Measurements from ENCODE around the gene CLCA4. TPM values are rescaled to one million over a fixed set of nuclear protein-coding genes. Genes with fewer than 3 reads are reported as not detected.

The CLCA4 gene
- total and polyA plus RNA-seq, 2 of the 4 experiments (the other 2 are of a cell fraction): not detected

DNA sequence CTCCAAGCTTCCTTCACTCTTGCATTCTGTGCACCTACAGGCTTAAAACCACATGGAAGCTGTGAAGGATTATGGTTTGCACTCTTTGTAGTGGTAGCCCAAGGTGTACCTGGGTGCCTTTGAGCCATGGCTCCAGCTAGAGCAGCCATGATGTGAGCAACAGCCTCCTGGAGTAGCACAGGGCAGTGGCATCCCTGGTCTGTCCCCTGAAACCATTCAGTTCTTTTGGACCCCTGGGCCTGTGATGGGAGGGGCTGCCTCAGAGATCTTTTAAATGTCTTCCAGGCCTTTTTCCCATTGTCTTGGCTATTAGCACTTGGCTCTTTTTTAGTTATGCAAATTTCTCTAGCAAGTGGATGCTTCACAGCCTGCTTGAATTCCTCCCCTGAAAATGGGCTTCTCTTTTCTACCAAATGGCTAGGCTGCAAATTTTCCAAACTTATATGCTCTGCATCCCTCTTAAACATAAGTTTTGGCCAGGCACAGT is 47.4 kb downstream of the CLCA4 start:
- H3K9ac ChIP-seq (ENCODE audit: low read depth, low read length): no peak overlapping the region
- CTCF ChIA-PET: no interaction called here

More for the DNA sequence above, 47.4 kb downstream of the CLCA4 start:
- Histone ChIP-seq H2BK5ac (ENCODE audit: low read depth, low read length, poor library complexity, severe bottlenecking) (no peak overlapping the region), H2BK120ac (ENCODE audit: low read depth, low read length) (no peak overlapping the region), H2BK20ac (ENCODE audit: low read depth, low read length) (no peak overlapping the region), H3K9me1 (ENCODE audit: insufficient read depth, low read length) (no peaks in the 10 kb centered on the region), H3K79me1 (ENCODE audit: low read depth in 1 of 2, low read length in 2 of 2) (no peaks in the 10 kb centered on the region), H4K8ac (ENCODE audit: low read depth in 2 of 2, low read length in 2 of 2) (no peak overlapping the region), H3K23ac (ENCODE audit: low read depth, low read length) (no peak overlapping the region), H3K27ac (ENCODE audit: insufficient read depth, low read length) (no peak overlapping the region), H3K56ac (ENCODE audit: extremely low read depth, insufficient read depth, low read length) (no peak overlapping the region), H3K18ac (ENCODE audit: low read depth, low read length) (no peak overlapping the region), H3K4me3 (ENCODE audit: insufficient read depth, low read depth, low read length) (no peak overlapping the region), H2AK9ac (replicated peaks; ENCODE audit: low read depth, low read length, poor library complexity) (no peak overlapping the region), H4K20me1 (ENCODE audit: insufficient read depth, low read length) (no peaks in the 10 kb centered on the region), H2AFZ (replicated peaks; ENCODE audit: low read length, poor library complexity) (no peak overlapping the region), H4K5ac (ENCODE audit: low read depth, low read length) (no peak overlapping the region), H3K4ac (ENCODE audit: low read depth, low read length) (no peak overlapping the region), H3K27me3 (ENCODE audit: control insufficient read depth, insufficient read depth, low read length) (no peaks in the 10 kb centered on the region), H3K36me3 (ENCODE audit: control insufficient read depth, insufficient read depth, low read length) (no peaks in the 10 kb centered on the region), H3K9me3 (ENCODE audit: control insufficient read depth, insufficient read depth, low read length) (no peaks in the 10 kb centered on the region), H3K14ac (replicated peaks; ENCODE audit: low read depth, low read length) (no peak overlapping the region), H4K91ac (ENCODE audit: insufficient read depth, low read depth, low read length) (no peak overlapping the region), H2AK5ac (ENCODE audit: low read depth, low read length) (no peak overlapping the region), H3K4me1 (ENCODE audit: control insufficient read depth, insufficient read depth, low read length) (no peaks in the 10 kb centered on the region), H3K4me2 (ENCODE audit: low read depth, low read length) (no peak overlapping the region), H2BK15ac (ENCODE audit: low read depth, low read length) (no peak overlapping the region)
- DNase-seq: no peak
- dilution Hi-C loops (cut with HindIII; ENCODE audit: low sequenced_read_pairs, unreplicated experiment): no loop called here
- BruUV-seq (replicated peaks): no TSS peak
- no peak for ATAC-seq (ENCODE audit: low read depth)
- TF ChIP-seq FOS (IDR thresholded peaks at IDR 0.05; ENCODE audit: low read depth, low read length) (no peak), BHLHE40 (IDR thresholded peaks at IDR 0.05; ENCODE audit: low read depth, low read length) (no peak), CEBPB (IDR thresholded peaks at IDR 0.05; ENCODE audit: low read depth, low read length) (no peak), NFE2L2 (IDR thresholded peaks at IDR 0.05; ENCODE audit: low read depth, low read length) (no peak), RAD21 (IDR thresholded peaks at IDR 0.05; ENCODE audit: low read length) (no peak), CHD1 (IDR thresholded peaks at IDR 0.05; ENCODE audit: low read depth, low read length) (no peak), SMC3 (IDR thresholded peaks at IDR 0.05; ENCODE audit: low read depth, low read length) (no peak), MXI1 (IDR thresholded peaks at IDR 0.05; ENCODE audit: borderline replicate concordance, low read depth, low read length) (no peak), RFX5 (IDR thresholded peaks at IDR 0.05; ENCODE audit: low read depth, low read length) (no peak)
- TF ChIP-seq, protein P1, sequence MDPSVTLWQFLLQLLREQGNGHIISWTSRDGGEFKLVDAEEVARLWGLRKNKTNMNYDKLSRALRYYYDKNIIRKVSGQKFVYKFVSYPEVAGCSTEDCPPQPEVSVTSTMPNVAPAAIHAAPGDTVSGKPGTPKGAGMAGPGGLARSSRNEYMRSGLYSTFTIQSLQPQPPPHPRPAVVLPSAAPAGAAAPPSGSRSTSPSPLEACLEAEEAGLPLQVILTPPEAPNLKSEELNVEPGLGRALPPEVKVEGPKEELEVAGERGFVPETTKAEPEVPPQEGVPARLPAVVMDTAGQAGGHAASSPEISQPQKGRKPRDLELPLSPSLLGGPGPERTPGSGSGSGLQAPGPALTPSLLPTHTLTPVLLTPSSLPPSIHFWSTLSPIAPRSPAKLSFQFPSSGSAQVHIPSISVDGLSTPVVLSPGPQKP (IDR thresholded peaks at IDR 0.05; ENCODE audit: borderline replicate concordance, low read depth, low read length): no peak
- TF ChIP-seq, protein P2, sequence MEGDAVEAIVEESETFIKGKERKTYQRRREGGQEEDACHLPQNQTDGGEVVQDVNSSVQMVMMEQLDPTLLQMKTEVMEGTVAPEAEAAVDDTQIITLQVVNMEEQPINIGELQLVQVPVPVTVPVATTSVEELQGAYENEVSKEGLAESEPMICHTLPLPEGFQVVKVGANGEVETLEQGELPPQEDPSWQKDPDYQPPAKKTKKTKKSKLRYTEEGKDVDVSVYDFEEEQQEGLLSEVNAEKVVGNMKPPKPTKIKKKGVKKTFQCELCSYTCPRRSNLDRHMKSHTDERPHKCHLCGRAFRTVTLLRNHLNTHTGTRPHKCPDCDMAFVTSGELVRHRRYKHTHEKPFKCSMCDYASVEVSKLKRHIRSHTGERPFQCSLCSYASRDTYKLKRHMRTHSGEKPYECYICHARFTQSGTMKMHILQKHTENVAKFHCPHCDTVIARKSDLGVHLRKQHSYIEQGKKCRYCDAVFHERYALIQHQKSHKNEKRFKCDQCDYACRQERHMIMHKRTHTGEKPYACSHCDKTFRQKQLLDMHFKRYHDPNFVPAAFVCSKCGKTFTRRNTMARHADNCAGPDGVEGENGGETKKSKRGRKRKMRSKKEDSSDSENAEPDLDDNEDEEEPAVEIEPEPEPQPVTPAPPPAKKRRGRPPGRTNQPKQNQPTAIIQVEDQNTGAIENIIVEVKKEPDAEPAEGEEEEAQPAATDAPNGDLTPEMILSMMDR (conservative IDR thresholded peaks at IDR 0.05; ENCODE audit: low read depth, low read length): no peak
- TF ChIP-seq, protein P3, sequence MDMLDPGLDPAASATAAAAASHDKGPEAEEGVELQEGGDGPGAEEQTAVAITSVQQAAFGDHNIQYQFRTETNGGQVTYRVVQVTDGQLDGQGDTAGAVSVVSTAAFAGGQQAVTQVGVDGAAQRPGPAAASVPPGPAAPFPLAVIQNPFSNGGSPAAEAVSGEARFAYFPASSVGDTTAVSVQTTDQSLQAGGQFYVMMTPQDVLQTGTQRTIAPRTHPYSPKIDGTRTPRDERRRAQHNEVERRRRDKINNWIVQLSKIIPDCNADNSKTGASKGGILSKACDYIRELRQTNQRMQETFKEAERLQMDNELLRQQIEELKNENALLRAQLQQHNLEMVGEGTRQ (IDR thresholded peaks at IDR 0.05; ENCODE audit: low read depth, low read length): no peak
- in situ Hi-C loops (cut with MboI; ENCODE audit: low sequenced_read_pairs): no loop called here
- intact Hi-C loops (cut with micrococcal nuclease): no loop called here
- POLR2A ChIA-PET (ENCODE audit: unreplicated experiment): interaction anchor here (0.6 kb wide), 1 partner anchor 32 kb away, joined by 12 read pairs; no protein-coding TSS in a partner anchor
